ENCODE data around the gene PARP15.
"Not testable (repeated sequence)": the region's sequence is repeated elsewhere in the genome, so short reads cannot be mapped to it uniquely, and the experiment has no call there.

PARP15 gene

DNA sequence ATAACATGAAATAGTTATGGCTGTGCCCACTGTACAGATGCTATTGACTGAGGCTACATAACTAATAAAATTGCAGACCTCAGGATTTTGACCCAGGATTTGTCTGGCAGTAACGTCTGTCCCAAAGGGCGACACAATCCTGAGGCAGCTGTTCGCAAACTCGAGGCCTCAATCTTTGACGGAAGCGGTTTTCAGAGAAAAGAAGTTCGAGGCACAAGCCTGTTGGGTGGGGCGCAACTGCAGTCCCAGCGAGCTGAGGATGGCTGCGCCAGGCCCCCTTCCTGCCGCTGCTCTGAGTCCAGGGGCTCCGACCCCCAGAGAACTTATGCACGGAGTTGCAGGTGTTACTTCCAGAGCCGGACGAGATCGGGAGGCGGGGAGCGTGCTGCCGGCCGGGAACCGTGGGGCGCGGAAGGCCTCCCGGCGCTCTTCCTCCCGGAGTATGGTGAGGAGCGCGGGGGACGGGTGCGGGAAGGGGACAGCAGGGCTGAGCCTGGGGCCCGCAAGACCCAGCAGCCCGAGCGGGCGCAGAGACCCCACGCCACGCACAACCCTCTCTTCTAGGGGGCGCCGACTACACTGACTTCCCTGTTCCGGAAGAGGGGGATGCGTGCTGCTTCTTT is at the start of gene PARP15:
PARP15 (plus strand) TSS at position 242 of the 623 bp plus-strand sequence; CDS start at position 260, 18 bp downstream.
- DNase-seq = peak in 2 of 4 experiments; percentile 30 to 37

DNA sequence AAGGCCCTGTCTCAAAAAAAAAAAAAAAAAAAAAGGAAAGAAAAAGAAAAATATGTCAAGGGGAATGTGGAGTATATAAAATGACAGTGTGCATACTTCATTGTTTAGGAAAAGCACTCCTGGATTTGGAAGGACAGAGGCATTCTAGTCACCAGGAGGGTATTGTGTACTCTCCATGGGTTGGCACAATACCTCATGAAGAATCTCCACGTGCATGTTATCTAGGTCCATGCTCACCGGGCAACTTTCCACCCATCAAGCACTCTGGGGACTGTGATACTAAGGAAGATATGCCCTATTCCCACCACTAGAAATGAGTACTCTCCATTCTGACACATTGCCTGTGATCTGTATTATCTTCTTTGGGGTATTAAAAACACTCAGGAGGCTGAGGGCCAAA is 47.3 kb upstream of the PARP15 start:
- DNase-seq = no peak

DNA sequence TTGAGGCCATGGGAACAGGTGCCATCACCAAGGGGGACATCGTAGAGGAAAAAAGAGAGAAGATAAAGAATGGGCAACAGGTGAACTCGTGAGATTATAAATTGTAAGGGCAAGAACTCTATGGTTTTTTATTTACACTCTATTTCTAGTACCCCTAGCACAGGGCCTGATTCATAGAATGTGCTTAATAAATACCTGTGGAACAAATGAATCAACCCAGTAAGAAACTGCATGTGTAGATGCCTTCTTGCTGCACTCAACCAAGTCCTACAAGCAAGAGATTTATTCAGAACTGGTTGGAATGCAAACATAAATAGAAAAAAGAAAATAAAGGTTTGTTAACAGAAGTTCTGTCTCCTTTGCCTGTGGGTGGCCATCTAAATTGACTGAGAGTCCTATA is 44.0 kb upstream of the PARP15 start:
- DNase-seq = no peak

DNA sequence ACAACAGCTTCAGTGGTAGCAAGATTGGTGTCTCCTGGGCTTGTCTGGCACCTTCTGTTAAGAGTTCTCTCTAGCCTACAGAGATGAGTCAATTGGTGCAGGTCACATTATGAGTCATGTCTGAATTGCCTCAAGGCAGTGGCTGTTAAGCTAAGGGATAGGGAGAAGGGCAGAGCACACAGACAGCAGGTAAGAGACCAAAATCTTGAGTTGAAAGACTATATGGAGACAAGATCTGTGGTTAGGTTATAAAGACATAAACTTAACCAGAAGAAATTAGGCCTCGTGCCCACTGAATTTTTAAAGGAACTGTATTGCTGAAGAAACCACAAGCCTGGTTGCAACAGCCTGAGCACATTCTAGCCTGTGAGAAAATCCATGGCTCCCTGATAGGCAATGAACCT is 43.5 kb upstream of the PARP15 start:
- DNase-seq = no peak

DNA sequence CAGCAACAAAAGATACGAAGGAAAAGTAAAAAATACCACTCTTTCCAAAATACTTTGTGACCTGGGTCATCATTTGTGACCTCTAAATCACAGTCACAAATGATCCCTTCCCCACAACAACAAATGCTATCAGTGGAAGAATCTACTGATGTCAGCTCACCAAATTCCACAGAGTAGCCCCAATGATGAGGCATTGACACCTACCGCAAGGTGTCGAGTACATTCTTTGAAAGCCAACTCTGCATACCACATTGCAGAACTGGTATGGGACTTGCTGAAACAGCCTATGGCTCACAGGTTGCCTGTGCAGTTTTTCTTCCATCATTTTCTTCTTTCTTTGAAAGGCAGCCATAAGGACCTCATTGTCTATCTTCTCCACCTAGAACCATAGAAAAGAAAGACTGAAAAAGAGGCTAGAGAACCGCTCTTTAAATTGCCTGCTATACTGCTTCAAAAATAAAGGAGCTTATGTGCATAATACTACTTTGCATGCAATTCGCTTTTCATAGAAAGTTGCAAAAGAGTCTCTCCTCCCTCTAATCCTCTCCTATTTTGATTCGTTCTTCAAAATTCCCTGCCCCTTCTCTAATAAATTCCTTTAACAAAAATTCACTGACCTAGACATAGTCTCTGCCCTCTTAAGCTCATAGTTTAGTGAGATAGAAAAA is 41.4 kb upstream of the PARP15 start:
- DNase-seq = no peak

DNA sequence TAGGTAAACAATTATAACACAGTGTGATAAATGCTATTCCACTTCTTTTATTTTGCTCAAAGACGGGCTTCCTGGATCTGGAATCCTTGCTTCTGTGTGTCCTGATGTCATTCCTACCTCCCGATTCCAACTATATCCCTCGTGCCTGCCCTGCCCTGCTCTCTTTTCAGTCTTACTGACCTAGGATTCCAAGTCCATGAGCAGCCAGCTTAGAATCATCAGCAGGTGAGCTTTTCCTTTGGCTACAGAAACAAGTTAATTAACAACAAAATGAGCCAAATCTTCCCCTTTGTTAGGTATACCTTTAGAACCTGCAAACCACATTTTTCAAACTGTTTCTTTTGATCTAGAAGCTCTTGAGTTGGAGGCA is 40.8 kb upstream of the PARP15 start:
- DNase-seq = no peak

DNA sequence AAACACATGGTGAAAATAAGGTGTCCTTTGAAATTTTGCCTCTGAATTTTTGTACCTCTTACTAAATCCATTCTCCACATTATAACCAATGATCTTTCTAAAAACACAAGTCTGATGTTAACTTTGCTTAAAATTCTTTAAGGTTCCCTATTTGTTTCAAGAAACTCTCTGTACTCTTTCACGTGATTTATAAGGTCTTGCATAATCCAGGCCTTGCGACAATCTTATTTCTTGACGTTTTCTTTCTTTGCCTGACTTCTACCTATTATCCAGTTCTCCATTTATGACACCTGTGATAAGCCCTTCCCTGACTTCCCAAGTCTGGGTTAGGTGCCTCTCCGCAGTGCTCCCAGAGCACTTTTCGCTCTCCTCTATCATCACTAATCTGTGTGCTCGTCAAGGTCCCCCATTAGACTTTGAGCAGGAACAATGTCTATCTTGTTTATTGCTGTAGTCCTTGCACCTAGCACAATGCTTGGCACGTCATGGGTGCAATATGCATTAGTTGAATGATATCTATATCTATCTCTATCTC is 38.4 kb upstream of the PARP15 start:
- DNase-seq = no peak

DNA sequence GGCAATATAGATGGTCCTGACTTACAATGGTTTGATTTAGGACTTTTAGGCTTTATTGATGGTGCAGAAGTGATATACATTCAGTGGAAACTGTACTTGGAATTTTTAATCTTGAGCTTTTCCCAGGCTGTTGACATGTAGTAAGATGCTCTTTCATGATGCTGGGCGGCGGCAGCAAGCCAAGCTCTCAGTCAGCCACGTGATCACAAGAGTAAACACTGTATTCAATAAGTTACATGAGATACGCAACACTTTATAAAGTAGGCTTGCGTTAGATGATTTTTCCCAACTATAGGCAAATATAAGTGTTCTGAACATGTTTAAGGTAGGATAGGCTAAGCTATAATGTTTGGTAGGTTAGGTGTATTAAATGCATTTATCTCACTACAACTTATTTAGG is 31.3 kb upstream of the PARP15 start:
- no peak for DNase-seq

DNA sequence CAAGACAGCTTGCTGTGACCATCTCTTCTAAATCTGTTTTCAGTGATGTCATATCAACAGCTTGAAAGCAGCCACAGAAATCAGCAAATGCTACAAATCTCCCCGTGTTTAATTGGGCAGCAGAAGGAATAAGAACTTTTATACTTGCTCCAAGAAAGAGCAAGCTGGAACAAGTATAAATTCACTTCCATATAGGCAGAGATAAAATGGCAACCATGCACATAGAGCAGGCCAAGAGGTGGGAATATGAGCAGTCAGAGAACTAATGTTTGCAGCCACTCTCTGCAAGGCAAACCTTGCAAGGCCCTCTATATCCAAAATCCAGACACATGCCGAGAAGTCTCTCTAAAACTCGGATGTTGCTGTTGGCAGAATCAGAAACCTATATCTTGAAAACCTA is 29.4 kb upstream of the PARP15 start:
- no peak for DNase-seq

DNA sequence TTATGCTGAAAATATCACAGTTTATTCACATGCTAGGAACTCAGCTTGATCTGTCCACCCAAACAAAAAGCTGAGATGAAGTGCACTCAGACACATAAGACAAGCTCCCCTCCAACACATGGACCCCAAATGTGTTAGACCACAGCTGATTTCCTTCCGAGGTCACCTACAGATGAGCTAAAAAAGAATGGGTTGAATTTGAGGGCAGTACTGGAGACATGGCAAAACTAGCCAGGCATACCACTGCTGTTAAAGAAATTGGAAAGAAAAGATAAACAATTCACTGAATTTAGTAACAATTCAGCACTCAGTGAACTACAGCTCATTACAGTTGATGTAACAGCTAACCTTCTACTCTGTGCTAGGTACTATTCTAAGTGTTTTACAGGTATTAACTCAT is 28.8 kb upstream of the PARP15 start:
- DNase-seq = no peak

DNA sequence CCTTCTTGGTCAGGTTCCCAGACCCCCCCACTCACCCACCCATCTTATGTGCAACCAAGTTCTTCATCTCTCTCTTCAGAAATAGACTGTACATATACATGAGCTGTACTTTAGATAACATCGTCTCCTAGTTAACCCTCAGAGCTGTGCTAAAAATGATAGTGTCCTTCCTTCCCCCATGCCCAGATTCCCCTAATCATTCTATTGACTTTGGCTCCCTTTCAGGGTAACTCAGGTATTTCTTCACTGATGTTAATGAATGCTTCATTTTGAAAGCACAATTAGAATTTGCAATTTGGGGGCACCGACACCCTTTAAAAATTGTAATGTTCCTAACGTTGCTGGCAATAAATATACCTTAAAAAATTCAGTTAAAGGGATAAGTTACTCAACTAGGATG is 24.3 kb upstream of the PARP15 start:
- DNase-seq = no peak

DNA sequence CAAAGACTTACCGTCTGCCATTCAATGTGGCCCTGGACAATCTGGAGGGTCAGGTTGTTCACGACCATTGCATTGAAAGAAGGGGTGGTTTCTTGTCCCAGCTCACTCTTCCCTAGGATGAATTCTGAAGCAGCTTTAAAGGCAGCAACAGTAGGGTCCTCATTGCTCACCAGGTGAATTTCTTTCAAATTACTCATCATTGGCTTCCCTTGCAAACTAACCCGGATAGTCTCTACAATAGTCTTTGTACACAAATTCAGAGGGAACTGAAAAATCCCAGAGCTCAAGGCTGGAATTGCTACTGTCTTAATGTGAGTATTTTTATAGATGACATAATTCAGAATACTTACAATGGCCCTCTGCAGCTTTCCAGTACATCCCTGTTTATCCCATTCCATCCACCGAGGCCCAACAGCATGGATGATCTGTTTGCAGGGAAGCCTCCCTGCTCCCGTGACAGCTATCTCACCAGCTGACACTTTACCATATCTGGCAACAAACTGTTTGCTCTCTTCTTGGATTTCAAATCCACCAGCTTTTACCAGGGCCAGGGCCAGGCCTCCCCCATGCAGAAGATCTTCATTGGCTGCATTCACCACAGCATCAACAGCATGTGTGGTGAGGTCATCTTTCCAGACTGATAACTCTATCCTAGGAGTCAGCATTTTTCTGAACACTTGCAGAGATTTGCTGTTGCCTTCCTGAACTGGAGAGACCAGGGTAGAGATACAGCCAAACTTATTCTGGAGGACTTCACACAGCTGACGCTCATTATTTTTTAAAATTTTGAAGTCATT is 22.0 kb upstream of the PARP15 start:
- DNase-seq = no peak

DNA sequence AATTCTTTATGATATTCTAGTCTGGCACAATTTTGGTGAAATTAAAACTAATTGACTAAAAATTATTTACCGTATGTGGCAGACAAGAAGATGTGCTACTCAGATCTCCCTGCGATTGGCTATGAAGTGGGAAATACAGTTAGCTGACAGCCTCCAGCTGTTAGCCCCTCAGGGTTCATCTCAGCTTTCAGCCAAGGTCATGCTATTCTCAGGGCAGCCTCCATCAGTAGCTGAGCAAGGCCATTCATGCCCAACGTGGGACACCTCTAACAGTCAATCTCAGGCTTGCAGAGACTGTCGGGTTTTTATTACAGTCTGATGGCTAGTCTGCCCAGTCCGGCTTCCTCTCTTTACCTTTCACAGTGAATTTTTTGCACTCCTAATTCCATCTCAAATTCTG is 20.1 kb upstream of the PARP15 start:
- DNase-seq = no peak

DNA sequence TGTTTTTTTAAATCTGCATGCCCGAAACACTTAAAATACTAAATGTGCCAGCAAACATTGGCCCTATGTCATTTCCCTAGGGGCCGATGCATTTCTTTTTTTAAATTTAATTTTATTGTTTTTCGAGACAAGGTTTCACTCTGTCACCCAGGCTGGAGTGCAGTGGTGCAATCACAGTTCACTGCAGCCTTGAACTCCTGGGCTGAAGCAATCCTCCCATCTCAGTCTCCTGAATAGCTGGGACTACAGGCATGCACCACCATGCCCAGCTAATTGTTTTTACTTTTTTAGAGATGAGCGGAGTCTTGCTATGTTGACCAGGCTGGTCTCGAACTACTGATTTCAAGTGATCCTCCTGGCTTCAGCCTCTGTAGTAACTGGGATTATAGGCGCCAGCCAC is 18.8 kb upstream of the PARP15 start:
- DNase-seq = no peak

DNA sequence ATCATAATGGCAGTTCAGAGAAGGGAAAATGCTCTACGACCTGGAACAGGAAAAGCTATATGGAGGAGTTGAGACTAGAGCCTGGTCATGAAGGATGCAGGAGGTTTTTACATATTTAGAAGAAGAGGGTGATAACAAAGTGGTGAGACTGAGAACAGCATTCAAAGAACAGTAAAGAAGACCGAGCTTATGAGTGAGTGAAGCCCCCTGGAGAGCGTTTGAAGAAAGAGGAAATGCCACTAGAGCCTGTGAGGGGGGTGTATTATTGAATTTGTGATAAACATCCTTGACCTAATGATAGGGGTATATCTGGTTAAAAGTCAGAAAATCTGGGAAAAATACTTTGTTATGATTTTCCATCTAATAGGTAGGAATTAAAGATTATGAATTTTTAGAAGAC is 17.5 kb upstream of the PARP15 start:
- no peak for DNase-seq

DNA sequence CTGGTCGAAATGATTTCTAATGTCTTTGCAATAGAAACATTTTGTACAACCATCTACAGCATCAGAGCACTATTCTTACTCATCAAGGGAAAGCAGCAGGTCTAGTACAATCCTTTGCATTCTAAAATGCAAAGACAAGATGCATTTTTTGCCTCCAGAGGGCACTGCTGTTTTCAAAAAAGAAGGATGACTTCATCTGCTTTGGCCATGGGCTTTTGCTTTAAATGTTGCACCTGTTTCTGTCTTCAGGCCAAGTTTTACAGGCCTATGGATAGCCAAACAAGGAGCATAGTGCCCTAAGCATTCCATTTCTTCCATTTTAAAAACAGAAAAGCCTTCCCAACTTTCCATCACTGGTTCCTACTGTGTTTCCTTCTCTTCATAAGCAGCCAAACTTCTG is 16.8 kb upstream of the PARP15 start:
- peak in 1 of 4 experiments; percentile 22 for DNase-seq

DNA sequence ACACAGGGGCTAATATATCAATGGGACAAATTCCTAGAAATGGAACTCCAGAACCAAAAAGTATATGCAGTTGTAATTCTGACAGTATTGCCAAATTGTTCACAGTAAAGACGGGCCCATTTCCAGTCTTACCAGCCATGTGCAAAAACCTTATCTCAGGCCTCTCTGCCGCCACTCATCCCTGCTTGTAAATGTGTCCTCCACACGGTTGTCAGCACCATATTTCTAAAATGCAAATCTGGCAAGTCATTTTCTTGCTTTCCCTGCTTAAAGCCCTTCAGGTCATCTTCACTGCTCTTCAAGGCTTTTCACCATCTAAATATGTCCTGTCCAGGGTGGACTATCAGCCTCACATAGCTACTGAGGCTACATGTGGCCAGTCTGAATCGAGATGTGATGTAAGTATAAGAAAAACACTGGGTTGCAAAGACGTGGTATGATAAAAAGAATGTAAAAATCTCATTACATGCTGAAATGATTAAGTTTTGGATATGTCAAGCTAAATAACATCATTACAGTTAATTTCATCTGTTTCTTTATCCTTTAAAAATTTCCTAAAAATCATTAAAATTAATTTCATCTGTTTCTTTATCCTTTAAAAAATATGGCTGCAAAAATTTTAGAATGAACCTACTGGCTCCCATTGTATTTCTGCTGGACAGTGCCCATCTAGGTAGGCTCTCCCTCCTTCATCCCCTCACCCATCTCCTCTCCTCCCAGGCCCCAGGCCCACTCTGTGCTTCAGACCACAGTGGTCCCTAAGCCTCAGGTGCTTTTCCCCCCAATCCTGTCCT is 14.3 kb upstream of the PARP15 start:
- DNase-seq = no peak

DNA sequence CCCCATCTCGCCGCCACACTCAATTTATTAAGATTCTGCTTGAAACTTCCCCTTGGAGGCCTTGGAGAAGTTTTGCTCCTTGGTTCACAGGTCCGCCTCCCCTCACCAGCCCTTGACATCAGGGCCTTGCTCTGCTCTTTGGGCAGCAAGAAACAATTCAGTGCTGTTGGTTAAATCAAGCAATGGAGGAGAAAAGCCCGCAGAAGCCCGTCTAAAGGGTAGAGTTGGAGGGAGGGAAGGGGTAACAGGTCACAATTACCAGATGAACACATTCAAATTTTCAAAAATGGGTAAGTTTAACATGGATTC is 13.8 kb upstream of the PARP15 start:
- DNase-seq = peak in 1 of 4 experiments; percentile 15

DNA sequence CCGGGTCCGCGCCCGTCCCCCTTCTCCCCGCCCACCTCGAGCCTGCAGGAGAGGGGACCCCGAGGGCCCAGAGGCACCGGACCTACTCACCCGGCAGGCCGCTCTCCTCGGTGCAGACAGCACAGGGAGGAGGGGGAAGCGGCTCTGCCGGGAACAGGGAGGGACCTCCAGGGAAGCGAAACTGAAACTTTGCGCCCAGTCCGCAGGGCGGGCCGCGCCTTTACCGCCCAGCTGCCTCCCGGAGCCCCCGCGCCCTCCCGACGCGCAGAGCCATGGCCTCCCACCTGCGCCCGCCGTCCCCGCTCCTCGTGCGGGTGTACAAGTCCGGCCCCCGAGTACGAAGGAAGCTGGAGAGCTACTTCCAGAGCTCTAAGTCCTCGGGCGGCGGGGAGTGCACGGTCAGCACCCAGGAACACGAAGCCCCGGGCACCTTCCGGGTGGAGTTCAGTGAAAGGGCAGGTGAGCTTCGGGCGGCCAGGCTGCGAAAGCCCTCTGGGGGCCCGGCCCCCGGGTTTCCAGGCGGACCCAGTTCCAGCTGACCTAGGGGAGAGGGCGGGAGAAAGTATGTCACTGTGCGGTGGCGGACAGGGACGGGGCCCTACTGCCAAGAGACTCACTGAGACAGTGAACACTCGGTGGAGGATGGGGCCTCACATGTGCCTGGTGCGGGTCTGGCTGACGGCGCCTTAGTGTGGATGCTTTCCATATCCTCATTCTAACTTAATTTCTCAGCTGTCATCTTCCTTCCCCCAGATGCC is 13.1 kb upstream of the PARP15 start, which contains the start of the genes DTX3L and PARP9:
DTX3L (plus strand) TSS at position 184 of the 758 bp plus-strand sequence; CDS start at position 273, 89 bp downstream.
PARP9 (minus strand) TSS at position 146 of the 758 bp plus-strand sequence. CDS start 4,680 bp downstream, outside the sequence.
- peak; percentile 34 to 87 (median 54) for DNase-seq

DNA sequence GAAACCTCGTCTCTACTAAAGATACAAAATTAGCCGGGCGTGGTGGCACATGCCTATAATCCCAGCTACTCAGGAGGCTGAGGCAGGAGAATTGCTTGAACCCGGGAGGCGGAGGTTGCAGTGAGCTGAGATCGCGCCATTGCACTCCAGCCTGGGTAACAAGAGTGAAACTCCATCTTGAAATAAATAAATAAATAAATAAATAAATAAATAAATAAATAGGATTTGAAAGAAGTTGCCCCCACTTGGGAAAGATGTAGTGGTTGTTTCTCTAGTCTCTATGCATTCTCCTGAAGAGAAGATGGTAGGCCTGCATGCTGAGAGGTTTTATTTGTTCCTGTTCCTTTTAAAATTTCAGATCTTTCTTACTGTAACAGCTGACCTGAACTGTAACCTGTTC is 9.3 kb upstream of the PARP15 start:
- not testable (repeated sequence) for DNase-seq

DNA sequence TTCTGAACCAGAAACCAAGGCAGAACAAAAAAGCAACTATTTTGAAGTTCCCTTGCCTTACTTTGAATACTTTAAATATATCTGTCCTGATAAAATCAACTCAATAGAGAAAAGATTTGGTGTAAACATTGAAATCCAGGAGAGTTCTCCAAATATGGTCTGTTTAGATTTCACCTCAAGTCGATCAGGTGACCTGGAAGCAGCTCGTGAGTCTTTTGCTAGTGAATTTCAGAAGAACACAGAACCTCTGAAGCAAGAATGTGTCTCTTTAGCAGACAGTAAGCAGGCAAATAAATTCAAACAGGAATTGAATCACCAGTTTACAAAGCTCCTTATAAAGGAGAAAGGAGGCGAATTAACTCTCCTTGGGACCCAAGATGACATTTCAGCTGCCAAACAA is 8.7 kb upstream of the PARP15 start:
- DNase-seq = no peak

DNA sequence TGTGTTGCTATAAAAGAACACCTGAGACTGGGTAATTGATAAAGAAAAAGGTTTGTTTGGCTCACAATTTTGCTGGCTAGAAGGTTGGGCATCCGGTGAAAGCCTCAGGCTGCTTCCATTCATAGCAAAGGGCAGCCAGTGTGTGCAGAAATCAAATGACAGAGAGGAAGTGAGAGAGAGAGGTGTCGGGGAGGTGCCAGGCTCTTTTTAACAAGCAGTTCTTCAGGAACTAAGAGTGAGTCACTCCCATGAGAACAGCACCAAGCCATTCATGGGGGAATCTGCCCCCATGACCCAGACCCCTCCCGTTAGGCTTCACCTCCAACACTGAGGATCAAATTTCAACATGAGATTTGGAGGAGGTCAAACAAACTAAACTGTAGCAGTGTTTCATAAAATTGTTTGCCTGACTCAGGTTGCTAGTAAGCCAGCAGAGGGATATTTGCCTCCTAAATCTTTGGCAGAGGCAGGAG is 4.5 kb upstream of the PARP15 start:
- peak in 1 of 4 experiments; percentile 15 for DNase-seq
